HG03342 (cell line): ENCODE measurements around the gene CALR3.
"Not testable (repeated sequence)": the region's sequence is repeated elsewhere in the genome, so short reads cannot be mapped to it uniquely, and the experiment has no call there.

Experiments used
- ATAC-seq: cut with Tn5 transposase; IDR thresholded peaks from one replicate; pipeline ENCODE4 v1.9.1; 2021; ENCODE audit warnings: mild to moderate bottlenecking, moderate library complexity; ENCODE audit not compliant: unreplicated experiment

Gene CALR3

GRCh38 chr19:16458391-16459341, 37.3 kb downstream of the CALR3 start:
- no peak for ATAC-seq

GRCh38 chr19:16457954-16458331, 38.0 kb downstream of the CALR3 start:
- no peak for ATAC-seq

- ATAC-seq = no peak
Observed at GRCh38 chr19:16457195-16457953, 38.6 kb downstream of the CALR3 start.

- ATAC-seq = no peak
Observed at GRCh38 chr19:16456652-16457194, 39.2 kb downstream of the CALR3 start.

- ATAC-seq = no peak
Observed at GRCh38 chr19:16455489-16455888, 40.5 kb downstream of the CALR3 start.

GRCh38 chr19:16454351-16454918, 41.5 kb downstream of the CALR3 start:
- ATAC-seq = no peak

GRCh38 chr19:16452325-16452724, 43.6 kb downstream of the CALR3 start:
- no peak for ATAC-seq

GRCh38 chr19:16449330-16449961, 46.5 kb downstream of the CALR3 start:
- no peak for ATAC-seq

GRCh38 chr19:16448872-16449271, 47.1 kb downstream of the CALR3 start:
- ATAC-seq = not testable (repeated sequence)

- no peak for ATAC-seq
Observed at GRCh38 chr19:16446724-16447368, 49.1 kb downstream of the CALR3 start.

- ATAC-seq = peak; percentile 28
Observed at GRCh38 chr19:16446108-16446723, 49.8 kb downstream of the CALR3 start.

- peak; percentile 27 for ATAC-seq
Observed at GRCh38 chr19:16445238-16446107, 50.5 kb downstream of the CALR3 start.

GRCh38 chr19:16444269-16444600, 51.7 kb downstream of the CALR3 start:
- no peak for ATAC-seq

GRCh38 chr19:16442386-16443276, 53.3 kb downstream of the CALR3 start:
- no peak for ATAC-seq

- no peak for ATAC-seq
Observed at GRCh38 chr19:16441661-16442162, 54.3 kb downstream of the CALR3 start.

- no peak for ATAC-seq
Observed at GRCh38 chr19:16436780-16437332, 59.1 kb downstream of the CALR3 start.

GRCh38 chr19:16435999-16436650, 59.8 kb downstream of the CALR3 start:
- ATAC-seq = no peak
